PC-3 (cell line): ENCODE data around the gene PAM16. TPM values are rescaled to one million over a fixed set of nuclear protein-coding genes. Genes with fewer than 3 reads are reported as not detected.

Experiments used
- ATAC-seq: fragments of 200-7000 bp; cut with Tn5 transposase; 2 replicates; pipeline ENCODE4 v1.9.1; 2020; ENCODE audit warnings: mild to moderate bottlenecking, moderate library complexity
- BruUV-seq: library from RNA; stranded (reverse); fragments of 400-500 nt; replicated peaks from 2 replicates; lab custom pipeline; 2021; lab: Mats Ljungman, UMichigan
- CTCF ChIA-PET: fragments of 300-600 bp; sonication (Branson Sonifier 250); formaldehyde crosslinking; loops from one replicate; lab custom pipeline; 2022; ENCODE audit warnings: antibody characterized with exemption; lab: Charles Lee
- POLR2A ChIA-PET: fragments of 300-600 bp; sonication (Branson Sonifier 250); formaldehyde crosslinking; loops from one replicate; lab custom pipeline; 2022; ENCODE audit warnings: antibody characterized with exemption; ENCODE audit not compliant: unreplicated experiment; lab: Charles Lee
- DNase-seq: peaks from one replicate; pipeline ENCODE4 v3.0.0-alpha.2; 2015
- H2AFZ ChIP-seq: fragments of 300-600 bp; sonication (generic); 2 replicates; pipeline ENCODE4 v1.6.0; 2016; ENCODE audit warnings: antibody characterized with exemption, low read length
- H3F3A ChIP-seq: fragments of 300-600 bp; sonication (generic); one replicate; pipeline ENCODE4 v1.6.0; 2017; ENCODE audit warnings: antibody characterized with exemption, low read length, control low read depth, mild to moderate bottlenecking; ENCODE audit not compliant: unreplicated experiment
- H3K27ac ChIP-seq: fragments of 300-600 bp; sonication (generic); 2 replicates; pipeline ENCODE4 v1.5.1; 2016; ENCODE audit warnings: mild to moderate bottlenecking, low read length
- H3K27me3 ChIP-seq: fragments of 300-600 bp; sonication (generic); 2 replicates; pipeline ENCODE4 v1.6.1; 2016; ENCODE audit warnings: low read length, mixed read lengths
- H3K36me3 ChIP-seq: fragments of 300-600 bp; sonication (generic); 2 replicates; pipeline ENCODE4 v1.6.1; 2016; ENCODE audit warnings: low read depth, mixed run types, low read length, mixed read lengths
- H3K4me1 ChIP-seq: fragments of 300-600 bp; sonication (generic); 2 replicates; pipeline ENCODE4 v1.5.1; 2016; ENCODE audit warnings: low read length; ENCODE audit not compliant: insufficient read depth
- H3K4me2 ChIP-seq: fragments of 300-600 bp; sonication (generic); 2 replicates; pipeline ENCODE4 v1.6.0; 2016; ENCODE audit warnings: low read length
- H3K4me3 ChIP-seq: fragments of 300-600 bp; sonication (generic); 2 replicates; pipeline ENCODE4 v1.5.1; 2016; ENCODE audit warnings: mild to moderate bottlenecking, low read length, mixed read lengths
- H3K79me2 ChIP-seq: fragments of 300-600 bp; sonication (generic); 2 replicates; pipeline ENCODE4 v1.6.1; 2017; ENCODE audit warnings: low read length, mixed read lengths
- H3K9ac ChIP-seq: fragments of 300-600 bp; sonication (generic); 2 replicates; pipeline ENCODE4 v1.6.0; 2016; ENCODE audit warnings: mild to moderate bottlenecking, low read length
- H3K9me2 ChIP-seq: fragments of 300-600 bp; sonication (generic); replicated peaks from 2 replicates; pipeline ENCODE4 v1.6.1; 2016; ENCODE audit warnings: mixed run types, low read length, mixed read lengths
- H3K9me3 ChIP-seq: fragments of 300-600 bp; sonication (generic); 2 replicates; pipeline ENCODE4 v1.6.1; 2016; ENCODE audit warnings: low read length, mixed read lengths
- H4K20me1 ChIP-seq: fragments of 300-600 bp; sonication (generic); 2 replicates; pipeline ENCODE4 v1.6.1; 2016; ENCODE audit warnings: low read length, mixed read lengths
- CTCF ChIP-seq: fragments of 300-600 bp; sonication (generic); conservative IDR thresholded peaks from 2 replicates; pipeline ENCODE4 v1.5.1; 2017; ENCODE audit warnings: antibody characterized with exemption, low read depth, mild to moderate bottlenecking, low read length
- EZH2 ChIP-seq: fragments of 300-600 bp; sonication (generic); IDR thresholded peaks from one replicate; pipeline ENCODE4 v1.6.1; 2017; ENCODE audit warnings: antibody characterized with exemption, mild to moderate bottlenecking, low read length; ENCODE audit not compliant: unreplicated experiment
- EZH2phosphoT487 ChIP-seq: fragments of 300-600 bp; sonication (generic); IDR thresholded peaks from 2 replicates; pipeline ENCODE4 v1.6.1; 2018; ENCODE audit warnings: mild to moderate bottlenecking, antibody characterized with exemption, low read length, borderline replicate concordance
- intact Hi-C: fragments of 100-400 bp; cut with micrococcal nuclease; formaldehyde crosslinking; loops from 2 replicates; pipeline ENCODE4 v1.9.0; 2023
- total RNA-seq: library from RNA; depleted of rRNA; stranded (reverse); fragments of >200 nt; gene quantifications from 2 replicates; pipeline ENCODE4 v1.2.3, GENCODE V29; 2014

The PAM16 gene
- total RNA-seq, 1 experiment from 2014 or later: 95.5 TPM

- Histone ChIP-seq H2AFZ (peak overlapping the region; percentile 44), H3K9me2 (no peaks in the 10 kb centered on the region), H4K20me1 (no peaks in the 10 kb centered on the region), H3K27me3 (no peaks in the 10 kb centered on the region), H3K4me1 (peaks cover 18% of the 10 kb centered on the region), H3K9me3 (no peaks in the 10 kb centered on the region), H3K4me2 (peak overlapping the region; percentile 80), H3F3A (peaks cover 5% of the 10 kb centered on the region), H3K4me3 (peak overlapping the region; percentile 47; the same call in 1 of the 2 replicates), H3K27ac (peak overlapping the region; percentile 86), H3K9ac (peak overlapping the region; percentile 43; the same call in 1 of the 2 replicates), H3K36me3 (no peaks in the 10 kb centered on the region), H3K79me2 (no peaks in the 10 kb centered on the region)
- TSS peak; percentile 64 for BruUV-seq
- ChIA-PET CTCF (interaction anchor here (0.6 kb wide), 1 partner anchor 9 kb away, joined by 4 read pairs; no protein-coding TSS in a partner anchor), POLR2A (no interaction called here)
- intact Hi-C loops: no loop called here
- DNase-seq (peak; percentile 89), ATAC-seq (peak; percentile 98)
- TF ChIP-seq CTCF: no peak
- no peak for TF ChIP-seq EZH2
- TF ChIP-seq EZH2phosphoT487: no peak
These were observed 52.2 kb downstream of the PAM16 start for GRCh38 chr16:4298761-4299522.

GRCh38 chr16:4297480-4297879, 53.6 kb downstream of the PAM16 start:
- Histone ChIP-seq H3K36me3 (no peaks in the 10 kb centered on the region), H3K9me3 (no peaks in the 10 kb centered on the region), H3K79me2 (no peaks in the 10 kb centered on the region), H3K4me3 (no peak overlapping the region), H3K4me2 (no peak overlapping the region), H4K20me1 (no peaks in the 10 kb centered on the region), H3K27ac (no peak overlapping the region), H3K9ac (no peak overlapping the region), H3K27me3 (no peaks in the 10 kb centered on the region), H3F3A (peaks cover 5% of the 10 kb centered on the region), H3K4me1 (peaks cover 24% of the 10 kb centered on the region), H3K9me2 (no peaks in the 10 kb centered on the region), H2AFZ (no peak overlapping the region)
- no TSS peak for BruUV-seq
- ChIA-PET CTCF (interaction anchor here (0.7 kb wide), 1 partner anchor 97 kb away, joined by 4 read pairs; no protein-coding TSS in a partner anchor), POLR2A (no interaction called here)
- intact Hi-C loops: no loop called here
- no peak for TF ChIP-seq CTCF
- TF ChIP-seq EZH2phosphoT487: no peak
- no peak for TF ChIP-seq EZH2
- ATAC-seq (no peak), DNase-seq (no peak)

- H2AFZ ChIP-seq: no peak overlapping the region
- DNase-seq (no peak), ATAC-seq (no peak)
- H3F3A ChIP-seq: peaks cover 8% of the 10 kb centered on the region
- H3K36me3 ChIP-seq: no peaks in the 10 kb centered on the region
- H3K4me1 ChIP-seq: peaks cover 27% of the 10 kb centered on the region
- H3K4me3 ChIP-seq: no peak overlapping the region
- H3K9me3 ChIP-seq: no peaks in the 10 kb centered on the region
- BruUV-seq: no TSS peak
- H3K79me2 ChIP-seq: no peaks in the 10 kb centered on the region
- ChIA-PET CTCF (no interaction called here), POLR2A (no interaction called here)
- H3K4me2 ChIP-seq: no peak overlapping the region
- intact Hi-C loops: no loop called here
- no peaks in the 10 kb centered on the region for H3K27me3 ChIP-seq
- H3K9ac ChIP-seq: no peak overlapping the region
- no peaks in the 10 kb centered on the region for H4K20me1 ChIP-seq
- no peaks in the 10 kb centered on the region for H3K9me2 ChIP-seq
- TF ChIP-seq CTCF: no peak
- no peak for TF ChIP-seq EZH2phosphoT487
- no peak overlapping the region for H3K27ac ChIP-seq
These were observed 55.5 kb downstream of the PAM16 start for GRCh38 chr16:4295581-4295980.
